Lower leg skin (tissue), 4 donors: Measurements from ENCODE around the gene PMEL. TPM values are rescaled to one million over a fixed set of nuclear protein-coding genes. Genes with fewer than 3 reads are reported as not detected.
"Not testable (repeated sequence)": the region's sequence is repeated elsewhere in the genome, so short reads cannot be mapped to it uniquely, and the experiment has no call there.

Source experiments
- DNase-seq, 2 donors: peaks; one replicate each; pipeline ENCODE4 v3.0.0-alpha.2; 2019; ENCODE audit warnings: low spot score in 2 of 2
- H3K4me3 ChIP-seq: fragments of 200-600 bp; sonication (generic); 2 replicates; pipeline ENCODE4 v1.5.1; 2017; ENCODE audit warnings: mild to moderate bottlenecking, low read depth; ENCODE audit not compliant: poor library complexity, severe bottlenecking
- CTCF ChIP-seq, 3 donors: fragments of 450-650 bp; IDR thresholded peaks; one replicate each; pipeline ENCODE4 v1.5.1; 2016; ENCODE audit warnings: antibody characterized with exemption in 3 of 3, mild to moderate bottlenecking in 3 of 3, moderate library complexity in 2 of 3
- POLR2A ChIP-seq, 2 donors: fragments of 450-650 bp; IDR thresholded peaks; one replicate each; pipeline ENCODE4 v1.6.1; 2016 to 2017; ENCODE audit warnings: antibody characterized with exemption in 2 of 2, mild to moderate bottlenecking in 1 of 2, moderate library complexity in 1 of 2
- WGBS, 2 donors: methylation state at CpG; one replicate each; pipeline ENCODE4 v1.1.5; 2018; 5-methylcytosine and 5-hydroxymethylcytosine counted together
- intact Hi-C: fragments of 100-400 bp; cut with DNase I; formaldehyde crosslinking; loops from one replicate; pipeline ENCODE4 v1.15.0; 2023; ENCODE audit warnings: low total_unique reads
- total RNA-seq, 4 donors: library from RNA; depleted of rRNA; stranded (reverse); fragments of >200 nt; gene quantifications; one replicate each; pipeline ENCODE4 v1.1.0, GENCODE V29; 2016

PMEL gene
- total RNA-seq, 4 donors from 2014 or later: 17.2 to 49.3 (median 34.2) TPM

DNA sequence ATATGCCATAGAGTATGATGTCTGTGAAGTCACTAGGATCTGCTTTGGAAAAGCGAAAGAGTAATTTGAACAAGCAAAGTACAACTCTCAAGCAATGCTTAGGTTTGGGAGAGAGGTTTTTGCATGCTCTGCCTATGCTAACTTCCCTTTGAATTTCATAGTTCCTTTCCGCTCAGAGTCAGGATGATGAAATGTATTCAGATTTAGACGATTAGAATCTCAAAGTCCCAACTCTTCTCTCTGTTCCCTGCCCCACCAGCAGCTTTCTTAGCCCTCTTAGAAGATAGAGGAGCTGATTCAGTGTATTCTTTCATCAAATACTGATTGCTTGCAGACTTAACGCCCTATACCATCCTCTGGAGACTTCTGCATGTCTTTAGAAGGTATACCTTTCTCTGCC, 19.5 kb upstream of the PMEL start:
- intact Hi-C loops: no loop called here
- WGBS, 2 donors: 91 to 93% methylated on average over 4 of the region's 4 CpGs

GRCh38 chr12:55984861-55985260, 19.0 kb upstream of the PMEL start:
- 69 to 76% methylated on average over 2 of the region's 2 CpGs for WGBS, 2 donors
- intact Hi-C loops: no loop called here
- DNase-seq: no peak
- H3K4me3 ChIP-seq: no peak overlapping the region
- TF ChIP-seq CTCF (IDR thresholded peaks at IDR 0.05): no peak
- TF ChIP-seq POLR2A (IDR thresholded peaks at IDR 0.05): no peak

More for the DNA sequence above, 19.5 kb upstream of the PMEL start:
- no peak overlapping the region for H3K4me3 ChIP-seq
- TF ChIP-seq POLR2A (IDR thresholded peaks at IDR 0.05): no peak
- no peak for TF ChIP-seq CTCF (IDR thresholded peaks at IDR 0.05)
- DNase-seq: no peak

DNA sequence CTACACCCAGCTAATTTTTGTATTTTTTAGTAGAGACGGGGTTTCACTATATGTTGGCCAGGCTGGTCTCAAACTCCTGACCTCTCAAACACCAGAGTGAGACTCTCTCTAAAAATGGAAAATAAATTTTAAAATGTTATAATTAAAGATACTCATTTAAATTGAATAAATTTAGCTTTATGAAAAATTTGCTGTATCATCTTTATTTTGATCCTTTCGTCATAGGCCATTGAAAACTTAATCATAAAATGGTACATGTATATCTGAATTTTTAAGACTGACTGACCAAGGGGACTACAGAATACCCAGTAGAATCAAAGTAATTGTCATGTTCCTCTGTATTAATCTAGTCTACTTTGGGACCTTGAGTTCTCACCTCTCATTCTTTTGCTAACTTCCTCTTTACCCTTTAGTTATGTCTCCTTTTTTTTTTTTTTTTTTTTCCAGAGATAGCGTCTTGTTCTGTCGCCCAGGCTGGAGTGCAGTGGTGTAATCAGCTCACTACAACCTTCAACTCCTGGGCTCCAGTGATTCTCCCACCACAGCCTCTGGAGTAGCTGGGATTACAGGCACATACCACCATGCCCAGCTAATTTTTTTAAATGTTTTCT, 17.5 kb upstream of the PMEL start:
- TF ChIP-seq CTCF (IDR thresholded peaks at IDR 0.05) (no peak), POLR2A (IDR thresholded peaks at IDR 0.05) (no peak)
- WGBS, 2 donors: 81 to 83% methylated on average over 4 of the region's 4 CpGs
- intact Hi-C loops: no loop called here

GRCh38 chr12:55982319-55982936, 16.6 kb upstream of the PMEL start:
- DNase-seq: no peak
- intact Hi-C loops: no loop called here
- TF ChIP-seq CTCF (IDR thresholded peaks at IDR 0.05) (no peak), POLR2A (IDR thresholded peaks at IDR 0.05) (no peak)
- 70 to 80% methylated on average over 3 of the region's 3 CpGs for WGBS, 2 donors
- no peak overlapping the region for H3K4me3 ChIP-seq

More for the DNA sequence above, 17.5 kb upstream of the PMEL start:
- no peak for DNase-seq
- H3K4me3 ChIP-seq: no peak overlapping the region

DNA sequence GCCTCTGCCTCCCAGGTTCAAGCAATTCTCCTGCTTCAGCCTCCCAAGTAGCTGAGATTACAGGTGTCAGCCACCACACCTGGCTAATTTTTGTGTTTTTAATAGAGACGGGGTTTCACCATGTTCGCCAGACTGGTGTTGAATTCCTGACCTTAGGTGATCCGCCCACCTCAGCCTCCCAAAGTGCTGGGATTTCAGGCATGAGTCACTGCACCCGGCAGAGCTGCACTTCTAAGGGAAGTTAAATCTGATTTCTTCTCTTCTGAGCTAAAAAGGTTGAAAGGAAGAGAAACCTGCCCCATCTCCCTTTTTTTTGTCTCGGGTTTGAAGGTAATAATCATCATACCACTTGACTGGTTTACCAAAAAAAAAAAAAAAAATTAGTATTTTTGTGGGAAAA, 16.0 kb upstream of the PMEL start:
- DNase-seq, H3K4me3 ChIP-seq, intact Hi-C loops: not testable (repeated sequence)
- WGBS, 2 donors: 71 to 86% methylated on average over 5 of the region's 5 CpGs

- TF ChIP-seq POLR2A (IDR thresholded peaks at IDR 0.05) (no peak), CTCF (IDR thresholded peaks at IDR 0.05) (no peak)
- intact Hi-C loops: no loop called here
- 92 to 96% methylated on average over 3 of the region's 3 CpGs for WGBS, 2 donors
- no peak overlapping the region for H3K4me3 ChIP-seq
- DNase-seq: no peak
Observed at GRCh38 chr12:55979069-55979468, 13.2 kb upstream of the PMEL start.
